ENCODE data around the gene SPOCK1.

The SPOCK1 gene

GRCh38 chr5:137440795-137441194 is 58.3 kb downstream of the SPOCK1 start:
- DNase-seq: no peak

GRCh38 chr5:137439645-137440044 is 59.5 kb downstream of the SPOCK1 start:
- no peak for DNase-seq

- DNase-seq: no peak
These were observed 60.2 kb downstream of the SPOCK1 start for GRCh38 chr5:137438932-137439331.

- no peak for DNase-seq
These were observed 61.4 kb downstream of the SPOCK1 start for GRCh38 chr5:137437774-137438173.

- no peak for DNase-seq
These were observed 65.6 kb downstream of the SPOCK1 start for GRCh38 chr5:137433539-137433938.

- DNase-seq: no peak
These were observed 66.8 kb downstream of the SPOCK1 start for GRCh38 chr5:137432376-137432775.

- DNase-seq: no peak
These were observed 68.1 kb downstream of the SPOCK1 start for GRCh38 chr5:137431051-137431450.

- DNase-seq: no peak
These were observed 83.9 kb downstream of the SPOCK1 start for GRCh38 chr5:137415231-137415681.

- DNase-seq: no peak
These were observed 84.9 kb downstream of the SPOCK1 start for GRCh38 chr5:137414112-137414755.

- no peak for DNase-seq
These were observed 87.0 kb downstream of the SPOCK1 start for GRCh38 chr5:137412136-137412535.

GRCh38 chr5:137410234-137411010 is 88.7 kb downstream of the SPOCK1 start:
- DNase-seq: no peak

GRCh38 chr5:137409736-137410135 is 89.4 kb downstream of the SPOCK1 start:
- DNase-seq: no peak

GRCh38 chr5:137407090-137407489 is 92.0 kb downstream of the SPOCK1 start:
- no peak for DNase-seq

- no peak for DNase-seq
These were observed 93.7 kb downstream of the SPOCK1 start for GRCh38 chr5:137405393-137405792.

GRCh38 chr5:137403869-137404268 is 95.3 kb downstream of the SPOCK1 start:
- no peak for DNase-seq

GRCh38 chr5:137402436-137403187 is 96.5 kb downstream of the SPOCK1 start:
- DNase-seq: no peak

GRCh38 chr5:137401946-137402345 is 97.2 kb downstream of the SPOCK1 start:
- no peak for DNase-seq

GRCh38 chr5:137400571-137400970 is 98.6 kb downstream of the SPOCK1 start:
- no peak for DNase-seq

- no peak for DNase-seq
These were observed 99.2 kb downstream of the SPOCK1 start for GRCh38 chr5:137399911-137400310.

- no peak for DNase-seq
These were observed 100.4 kb downstream of the SPOCK1 start for GRCh38 chr5:137398751-137399150.

- no peak for DNase-seq
These were observed 101.0 kb downstream of the SPOCK1 start for GRCh38 chr5:137398154-137398553.

GRCh38 chr5:137395011-137395755 is 103.9 kb downstream of the SPOCK1 start:
- no peak for DNase-seq

- DNase-seq: no peak
These were observed 104.7 kb downstream of the SPOCK1 start for GRCh38 chr5:137394380-137394779.
